ENCODE data around the gene TBC1D21.

The TBC1D21 gene

GRCh38 chr15:73862276-73862675 lies 11.1 kb upstream of the TBC1D21 start:
- no peak for DNase-seq

- DNase-seq = no peak
These were observed 8.0 kb upstream of the TBC1D21 start for GRCh38 chr15:73865379-73865778.

GRCh38 chr15:73865904-73866303 lies 7.5 kb upstream of the TBC1D21 start:
- no peak for DNase-seq

- DNase-seq = no peak
These were observed 6.9 kb upstream of the TBC1D21 start for GRCh38 chr15:73866481-73866880.

GRCh38 chr15:73866881-73867410 lies 6.4 kb upstream of the TBC1D21 start:
- DNase-seq = no peak

GRCh38 chr15:73867426-73867825 lies 5.9 kb upstream of the TBC1D21 start:
- DNase-seq = no peak

- no peak for DNase-seq
These were observed 5.4 kb upstream of the TBC1D21 start for GRCh38 chr15:73867956-73868355.

- DNase-seq = no peak
These were observed 4.0 kb upstream of the TBC1D21 start for GRCh38 chr15:73869216-73869995.

- no peak for DNase-seq
These were observed 2.5 kb upstream of the TBC1D21 start for GRCh38 chr15:73870700-73871408.

- no peak for DNase-seq
These were observed 1.0 kb upstream of the TBC1D21 start for GRCh38 chr15:73872346-73872745.

- no peak for DNase-seq
These were observed 636 bp downstream of the TBC1D21 start for GRCh38 chr15:73873889-73874511.

- no peak for DNase-seq
These were observed 6.1 kb downstream of the TBC1D21 start for GRCh38 chr15:73879426-73879825.

GRCh38 chr15:73881579-73882320 lies 8.4 kb downstream of the TBC1D21 start:
- DNase-seq = peak; percentile 5

GRCh38 chr15:73882761-73883419 lies 9.5 kb downstream of the TBC1D21 start:
- DNase-seq = peak; percentile 6

GRCh38 chr15:73884159-73884558 lies 10.8 kb downstream of the TBC1D21 start:
- peak; percentile 6 for DNase-seq

- DNase-seq = peak; percentile 8
These were observed 12.8 kb downstream of the TBC1D21 start for GRCh38 chr15:73885954-73886700.

GRCh38 chr15:73886717-73887345 lies 13.5 kb downstream of the TBC1D21 start:
- peak; percentile 4 for DNase-seq

- peak; percentile 2 for DNase-seq
These were observed 14.1 kb downstream of the TBC1D21 start for GRCh38 chr15:73887481-73887880.

GRCh38 chr15:73888224-73889041 lies 15.1 kb downstream of the TBC1D21 start:
- peak; percentile 10 for DNase-seq
